Heart right ventricle (tissue), 16 donors: ENCODE data around the gene WWOX. TPM values are rescaled to one million over a fixed set of nuclear protein-coding genes. Genes with fewer than 3 reads are reported as not detected.
A peak's percentile ranks its signal among the peaks of the same experiment; 100 is the strongest.

ENCODE experiments used
- ATAC-seq, 8 donors: fragments of 200-7000 bp; cut with Tn5 transposase; one replicate each; pipeline ENCODE4 v1.9.1; 2020; ENCODE audit warnings: mild to moderate bottlenecking in 8 of 8, moderate library complexity in 8 of 8, moderate number of reproducible peaks in 1 of 8
- DNase-seq, 2 donors: peaks; one replicate each; pipeline ENCODE4 v3.0.0-alpha.2; 2020
- H3K27ac ChIP-seq, 10 donors: fragments of 200-600 bp; sonication (generic) in 2 of 10; one replicate each; pipeline versions ENCODE4 v1.5.0 to v1.8.0; 2020 to 2022; ENCODE audit warnings: mild to moderate bottlenecking in 3 of 10
- H3K27me3 ChIP-seq, 7 donors: fragments of 200-600 bp; one replicate each; pipeline ENCODE4 v1.8.0; 2021 to 2022; ENCODE audit warnings: mild to moderate bottlenecking in 2 of 7
- H3K36me3 ChIP-seq, 9 donors: fragments of 200-600 bp; sonication (generic) in 1 of 9; one replicate each; pipeline versions ENCODE4 v1.5.0 to v1.8.0; 2020 to 2022; ENCODE audit warnings: mild to moderate bottlenecking in 2 of 9
- H3K4me1 ChIP-seq, 9 donors: fragments of 200-600 bp; sonication (generic) in 1 of 9; one replicate each; pipeline versions ENCODE4 v1.5.0 to v1.8.0; 2020 to 2022; ENCODE audit warnings: mild to moderate bottlenecking in 4 of 9
- H3K4me3 ChIP-seq, 10 donors: fragments of 200-600 bp; sonication (generic) in 2 of 10; one replicate each; pipeline versions ENCODE4 v1.5.0 to v1.8.0; 2020 to 2022; ENCODE audit warnings: mild to moderate bottlenecking in 7 of 10, moderate library complexity in 2 of 10
- H3K9me3 ChIP-seq, 11 donors: fragments of 200-600 bp in 10 of 11; sonication (generic) in 2 of 11; one replicate each; pipeline versions ENCODE4 v1.5.0 to v1.8.0; 2013 to 2022; ENCODE audit warnings: mild to moderate bottlenecking in 2 of 11, control low read depth in 1 of 11, moderate library complexity in 1 of 11
- CTCF ChIP-seq, 9 donors: fragments of 200-600 bp; sonication (generic) in 2 of 9; IDR thresholded peaks; one replicate each; pipeline versions ENCODE4 v1.5.0 to v1.8.0; 2021 to 2022; ENCODE audit warnings: antibody characterized with exemption in 9 of 9, mild to moderate bottlenecking in 5 of 9, moderate library complexity in 1 of 9
- WGBS, 2 donors: extraction: QIAGEN DNeasy Blood & Tissue Kit; methylation state at CpG; one replicate each; pipeline ENCODE4 v1.1.7; 2013; ENCODE audit warnings: inconsistent platforms in 1 of 2; 5-methylcytosine and 5-hydroxymethylcytosine counted together
- intact Hi-C, 10 donors: fragments of 100-400 bp; cut with DNase I; formaldehyde crosslinking; loops; one replicate each; pipeline versions ENCODE4 v1.11.1 to v1.14.2; 2022
- polyA plus RNA-seq, 2 donors: library from polyadenylated mRNA; stranded (reverse); fragments of 200-250 nt; gene quantifications; one replicate each; pipeline ENCODE4 v1.2.3, GENCODE V29; 2013
- total RNA-seq, 10 donors: library from RNA; stranded (reverse); fragmentation: NEBNext Ultra II Directional in 3 of 10; extraction: Animal tissue kit (Norgen Biotek cat#: 25700) in 3 of 10; gene quantifications; one replicate each; pipeline versions ENCODE4 v1.2.1 to v1.2.4, GENCODE V29; 2021 to 2023
- donor health status: Arrhythmogenic right ventricular cardiomyopathy.
- donor health status: ischemic (EF 13 %, LVEDD 7.1; RV severe dilation, severe dysfunction).
- donor health status: healthy with polysubstance abuse.
- donor health status: DM: no; HTN: yes; CAD: no.
- donor health status: DM: no; HTN: no; CAD: no.
- donor health status: ischemic (EF 25% LVEDD 6.9; RV normal size, moderate dysfunction).
- donor health status: ischemic (EF 25% LVEDD 5.7; RV mildly dilated, moderate dysfunction).
- donor health status: healthy.
- donor health status: DM: yes; HTN: yes; CAD: no.
- donor health status: Ischemic cardiomyopathy.
- donor health status: ischemic (EF 35%, LVEDD 5.7; RV mildly dilated, moderate dysfunction).
- donor health status: nonischemic (EF 11% LVEDD 7.7; RV severe dilation, severe dysfunction).
- donor health status: DM: yes; HTN: yes; CAD: no.
- donor health status: PGD.
- donor health status: ischemic (EF 29% LVEDD 5.4; RV normal size, mild dysfunction).
- donor health status: nonischemic (EF 23%, LVEDD 6.1; RV moderate dilation, normal function).

The WWOX gene
- total and polyA plus RNA-seq, 12 donors, result 4.9 to 15.0 (median 9.9) TPM

- Histone ChIP-seq H3K9me3 (no peaks in the 10 kb centered on the region), H3K4me1 (no peaks in the 10 kb centered on the region), H3K27me3 (no peaks in the 10 kb centered on the region), H3K27ac (no peak overlapping the region), H3K36me3 (no peaks in the 10 kb centered on the region), H3K4me3 (no peak overlapping the region)
- 68 to 88% methylated on average over 13 of the region's 13 CpGs for WGBS, 2 donors
- ATAC-seq, result peak in 1 of 8 donors; percentile 57
- TF ChIP-seq CTCF (IDR thresholded peaks at IDR 0.05), result no peak
- intact Hi-C loops, result no loop called here
- DNase-seq, result no peak
Measured at GRCh38 chr16:78902321-78902720, 802.9 kb downstream of the WWOX start.

GRCh38 chr16:78903237-78903636 lies 803.8 kb downstream of the WWOX start:
- no peak for ATAC-seq
- TF ChIP-seq CTCF (IDR thresholded peaks at IDR 0.05), result no peak
- no peak overlapping the region for H3K27ac ChIP-seq
- 81 to 84% methylated on average over 4 of the region's 4 CpGs for WGBS, 2 donors
- no peaks in the 10 kb centered on the region for H3K4me1 ChIP-seq
- no peaks in the 10 kb centered on the region for H3K36me3 ChIP-seq
- no peaks in the 10 kb centered on the region for H3K9me3 ChIP-seq
- no peaks in the 10 kb centered on the region for H3K27me3 ChIP-seq
- no peak overlapping the region for H3K4me3 ChIP-seq
- no peak for DNase-seq
- intact Hi-C loops, result no loop called here

- H3K27me3 ChIP-seq, result no peaks in the 10 kb centered on the region
- H3K9me3 ChIP-seq, result no peaks in the 10 kb centered on the region
- no peaks in the 10 kb centered on the region for H3K36me3 ChIP-seq
- TF ChIP-seq CTCF (IDR thresholded peaks at IDR 0.05), result no peak
- 95 to 98% methylated on average over 4 of the region's 4 CpGs for WGBS, 2 donors
- ATAC-seq (no peak), DNase-seq (no peak)
- H3K4me1 ChIP-seq, result no peaks in the 10 kb centered on the region
- H3K4me3 ChIP-seq, result no peak overlapping the region
- intact Hi-C loops, result no loop called here
- no peak overlapping the region for H3K27ac ChIP-seq
Measured at GRCh38 chr16:78903843-78904242, 804.4 kb downstream of the WWOX start.

GRCh38 chr16:78906135-78906534 lies 806.7 kb downstream of the WWOX start:
- Histone ChIP-seq H3K4me1 (no peaks in the 10 kb centered on the region), H3K27me3 (no peaks in the 10 kb centered on the region), H3K36me3 (no peaks in the 10 kb centered on the region), H3K4me3 (no peak overlapping the region), H3K9me3 (peaks cover 0 to 4% (median 0%) of the 10 kb centered on the region in 11 donors), H3K27ac (no peak overlapping the region)
- ATAC-seq (no peak), DNase-seq (no peak)
- TF ChIP-seq CTCF (IDR thresholded peaks at IDR 0.05), result no peak
- WGBS, 2 donors, result 54 to 62% methylated on average over 3 of the region's 3 CpGs
- intact Hi-C loops, result no loop called here
